GM18507 (cell line): ENCODE measurements around the gene GADD45G.

Experiments
- DNase-seq: peaks from one replicate; pipeline ENCODE4 v3.0.0; 2011; ENCODE audit warnings: low read depth; ENCODE audit not compliant: insufficient read length; ENCODE audit errors: extremely low spot score
- FAIRE-seq: peaks from 2 replicates; lab custom pipeline; 2011; peaks lifted over from hg19 to GRCh38; lab: Jason Lieb, UNC

Gene GADD45G

DNA sequence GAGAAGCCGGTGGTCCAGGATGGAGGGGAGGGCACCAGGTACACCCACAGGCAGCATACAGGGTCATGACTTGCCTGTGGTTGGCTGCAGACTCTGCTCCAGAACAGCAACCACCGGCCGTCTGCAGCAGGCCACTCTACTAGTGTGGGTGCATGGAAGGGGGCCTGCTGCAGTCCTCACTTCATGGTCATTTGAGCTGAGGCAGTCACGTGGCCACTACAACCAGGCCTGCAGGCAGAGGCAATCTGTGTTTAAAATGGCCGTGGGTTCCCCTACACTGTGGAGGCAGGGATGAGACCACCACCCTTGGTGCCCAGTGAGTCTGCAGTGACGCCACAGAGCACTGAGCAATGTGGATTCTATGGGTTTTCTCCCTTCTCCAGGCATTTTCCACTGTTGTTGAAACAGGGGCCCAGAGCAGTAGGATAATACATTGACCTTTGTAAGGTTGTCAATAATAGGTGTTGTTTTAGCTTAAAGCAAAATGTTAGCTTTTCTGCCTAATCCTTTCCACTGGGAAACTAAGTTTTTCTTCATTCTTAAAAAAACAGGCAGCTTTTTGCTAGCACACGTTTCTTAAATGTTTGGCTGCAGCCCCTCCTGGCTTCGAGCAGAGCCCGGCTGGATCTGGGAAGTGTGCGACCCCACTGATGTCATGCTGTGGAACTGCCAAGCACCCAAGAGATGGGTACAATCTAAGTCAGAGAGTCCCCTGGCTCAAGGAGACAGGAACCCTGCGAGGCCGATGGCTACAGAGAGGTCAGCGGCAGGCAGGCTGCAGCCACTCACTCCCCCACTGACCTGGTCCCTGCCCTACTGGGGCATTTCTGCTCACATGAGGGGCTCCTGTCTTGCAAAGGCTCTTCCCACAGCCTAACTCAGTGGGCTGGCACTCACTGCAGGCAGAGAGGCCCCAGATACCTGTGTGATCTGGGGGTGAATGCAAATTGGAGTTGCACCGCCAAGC lies 21.2 kb downstream of the GADD45G start:
- DNase-seq (no peak), FAIRE-seq (no peak)

DNA sequence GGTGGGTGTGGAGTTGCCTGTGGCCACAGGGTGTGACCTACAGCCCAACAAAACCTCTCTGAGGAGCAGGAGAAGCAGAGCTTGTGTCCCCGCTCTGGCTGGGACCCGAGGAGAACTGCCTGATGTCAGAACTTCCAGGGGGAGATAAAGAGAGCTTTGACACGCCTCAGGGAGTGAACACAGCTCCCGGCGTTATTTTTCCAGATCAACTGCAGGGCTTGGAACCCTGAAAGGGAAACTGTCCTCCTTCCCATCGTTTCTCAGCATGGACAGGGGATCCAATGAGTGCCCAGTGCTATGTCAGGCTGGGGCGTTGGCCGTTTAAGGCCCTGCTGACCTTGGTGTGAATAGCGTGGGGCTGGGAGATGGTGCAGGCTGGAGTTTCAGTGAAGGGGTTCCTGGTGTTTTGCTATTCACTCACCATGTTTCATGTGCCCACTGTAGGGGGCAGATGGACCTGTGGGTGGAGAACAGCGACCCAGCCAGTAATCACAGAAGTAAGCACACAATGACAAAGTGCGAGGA lies 22.0 kb downstream of the GADD45G start:
- no peak for DNase-seq
- FAIRE-seq: no peak

DNA sequence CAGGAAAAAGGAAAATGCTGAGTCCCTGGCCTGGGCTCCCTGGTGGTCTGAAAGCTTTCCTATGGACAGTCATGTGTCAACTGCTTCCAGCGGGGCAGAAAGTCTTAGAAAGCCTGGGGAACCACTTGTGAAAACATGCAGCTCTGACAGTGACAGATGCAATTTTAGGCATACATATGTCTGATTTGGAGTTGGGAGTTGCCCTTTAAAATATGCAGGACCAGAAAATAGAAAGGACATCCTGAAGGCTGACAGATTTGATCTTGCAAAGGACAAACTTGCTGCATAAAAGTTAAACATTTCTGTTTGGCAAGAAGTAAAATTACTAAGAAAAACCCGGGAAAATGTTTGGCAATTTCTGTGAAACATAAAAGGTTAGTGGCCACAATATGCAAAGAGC lies 23.8 kb downstream of the GADD45G start:
- DNase-seq (no peak), FAIRE-seq (no peak)

DNA sequence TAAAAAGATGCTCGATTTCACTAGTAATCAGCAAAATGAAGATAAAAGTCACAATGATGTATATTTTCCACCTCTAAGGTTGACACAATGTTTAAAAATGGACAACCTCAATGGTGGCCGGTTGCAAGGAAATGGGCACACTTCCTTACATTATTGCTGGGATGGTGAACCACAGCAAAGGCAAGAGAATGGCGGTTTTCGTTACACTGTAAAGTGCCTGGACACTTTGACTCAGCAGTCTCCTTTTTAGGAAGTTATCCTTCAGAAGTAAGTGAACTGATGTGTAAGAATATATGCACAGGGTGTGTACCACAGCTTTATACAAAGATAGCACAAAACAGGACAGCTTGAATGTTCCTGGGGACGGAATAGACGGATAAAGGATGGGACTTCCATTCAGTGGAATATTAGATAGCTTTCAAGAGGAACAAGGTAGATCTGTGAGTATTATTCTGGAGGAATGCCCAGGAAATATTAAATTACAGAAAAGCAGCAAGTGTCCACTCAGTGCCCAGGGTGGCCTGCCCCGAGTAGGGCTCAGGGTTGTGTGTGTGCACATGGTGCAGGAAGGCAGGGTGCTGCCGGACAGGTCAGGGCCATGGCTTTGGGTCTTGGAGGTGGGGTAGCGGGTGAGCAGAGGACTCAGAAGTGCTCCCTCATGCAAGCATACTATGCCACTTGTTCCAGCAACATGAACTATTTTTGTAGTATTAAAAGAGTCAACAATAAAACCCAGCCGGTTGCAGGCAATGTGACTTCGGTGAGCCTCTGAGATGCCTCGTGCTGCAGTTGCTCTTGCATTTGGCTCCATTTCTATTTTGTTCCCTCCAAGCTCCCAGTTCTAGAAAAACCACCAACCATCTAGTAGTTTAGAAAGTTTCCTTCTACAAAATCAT lies 24.5 kb downstream of the GADD45G start:
- DNase-seq: no peak
- no peak for FAIRE-seq

DNA sequence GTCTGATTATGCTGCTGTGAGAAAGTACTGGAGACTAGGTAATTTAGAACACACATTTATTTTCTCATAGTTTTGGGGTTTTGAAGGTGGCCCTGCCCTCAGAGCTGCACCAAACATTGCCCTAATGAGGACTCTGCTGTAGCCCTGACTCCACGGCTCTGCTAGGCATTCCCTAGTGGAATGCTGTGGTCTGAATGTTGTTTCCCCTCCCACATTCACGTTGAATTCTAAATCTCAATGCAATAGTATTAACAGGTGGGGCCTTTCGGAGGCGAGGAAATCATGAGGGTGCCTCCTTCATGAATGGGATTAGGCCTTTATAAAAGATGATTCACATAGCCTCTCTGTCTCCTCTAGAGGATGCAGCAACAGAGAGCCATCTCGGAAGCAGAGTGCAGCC lies 25.7 kb downstream of the GADD45G start:
- DNase-seq (no peak), FAIRE-seq (no peak)

DNA sequence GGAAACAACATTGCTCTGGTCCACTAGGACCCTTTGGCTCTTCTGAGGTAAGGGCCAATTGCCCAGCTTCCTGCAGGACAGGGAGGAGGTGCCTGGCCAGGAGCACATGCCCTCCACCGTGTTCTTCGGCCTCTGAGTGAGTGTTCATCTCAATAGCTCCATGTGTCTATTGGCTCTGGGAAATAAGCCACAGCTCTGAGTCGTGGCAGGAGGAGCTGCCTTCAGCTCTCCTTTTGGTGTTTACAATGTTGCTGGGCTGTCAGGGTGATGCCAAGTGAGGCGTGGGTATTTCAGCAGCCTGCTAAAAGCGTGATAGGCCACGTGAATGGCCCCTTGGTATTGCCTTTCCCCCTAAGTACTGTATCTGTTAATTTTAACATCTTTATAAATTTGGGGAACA lies 26.6 kb downstream of the GADD45G start:
- DNase-seq: no peak
- no peak for FAIRE-seq

DNA sequence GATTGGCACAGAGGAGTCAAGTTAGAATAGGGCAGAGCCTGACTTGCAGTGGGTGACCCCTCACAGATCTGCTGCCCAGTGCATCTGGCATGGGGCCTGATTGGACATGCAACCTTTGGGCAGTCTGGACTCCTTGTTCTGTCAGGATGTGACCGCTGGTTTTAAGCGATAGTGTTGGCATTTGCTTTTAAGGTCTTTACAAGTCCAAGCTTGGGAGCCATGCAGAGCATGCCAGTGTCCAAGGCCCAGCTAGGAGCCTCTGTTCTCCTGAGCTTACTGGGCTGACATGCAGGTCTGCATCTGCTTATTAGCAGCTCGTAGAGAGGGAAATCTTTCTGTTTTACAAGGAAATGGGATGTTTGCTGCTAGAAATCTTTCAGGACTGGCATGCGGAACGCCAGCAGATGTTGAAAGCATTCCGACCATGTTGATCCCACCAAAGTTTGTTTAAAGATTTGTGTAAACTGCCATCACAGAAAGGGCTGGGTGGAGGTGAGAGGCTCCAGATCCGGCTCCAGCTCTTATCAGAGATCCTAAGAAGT lies 27.5 kb downstream of the GADD45G start:
- DNase-seq: no peak
- no peak for FAIRE-seq

DNA sequence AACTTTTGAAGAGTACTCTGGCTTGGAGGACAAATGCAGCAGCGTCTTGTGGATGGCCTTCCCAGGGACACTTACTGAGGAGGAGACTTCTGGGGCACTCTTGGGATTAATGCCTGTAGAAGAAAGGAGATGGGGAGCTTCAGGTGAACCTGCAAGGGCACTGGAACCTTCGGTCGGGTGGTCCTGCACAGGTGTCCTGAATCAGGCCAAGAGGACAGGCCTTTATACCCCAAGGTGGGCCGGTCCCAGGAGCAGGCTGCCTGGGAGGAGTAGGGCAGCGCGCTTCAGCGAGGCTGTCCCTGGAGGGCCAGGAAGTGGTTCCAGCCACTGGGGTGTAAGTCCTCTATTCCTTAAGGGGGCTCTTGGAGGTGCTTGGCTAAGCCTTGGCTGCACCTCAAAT lies 27.9 kb downstream of the GADD45G start:
- DNase-seq (no peak), FAIRE-seq (no peak)

DNA sequence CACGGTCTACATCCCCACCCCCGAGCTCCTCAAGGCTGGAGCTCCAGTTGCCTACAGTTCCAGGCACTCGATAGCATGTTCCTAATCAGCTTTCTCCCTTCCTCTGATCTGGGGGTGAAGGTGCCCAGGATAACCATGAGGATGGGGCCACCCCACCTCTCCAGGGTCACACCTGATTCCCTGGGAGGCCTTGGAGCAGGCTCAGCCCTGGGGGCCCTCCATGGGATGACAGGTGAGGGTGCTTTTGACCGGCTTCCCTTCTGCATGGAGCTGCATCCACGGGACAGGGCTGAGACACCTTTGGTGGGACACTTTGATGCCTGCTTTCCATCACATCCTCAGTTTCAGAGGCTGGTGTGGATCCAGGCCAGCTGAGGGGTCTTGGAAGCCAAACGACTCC lies 28.6 kb downstream of the GADD45G start:
- no peak for DNase-seq
- FAIRE-seq: no peak

DNA sequence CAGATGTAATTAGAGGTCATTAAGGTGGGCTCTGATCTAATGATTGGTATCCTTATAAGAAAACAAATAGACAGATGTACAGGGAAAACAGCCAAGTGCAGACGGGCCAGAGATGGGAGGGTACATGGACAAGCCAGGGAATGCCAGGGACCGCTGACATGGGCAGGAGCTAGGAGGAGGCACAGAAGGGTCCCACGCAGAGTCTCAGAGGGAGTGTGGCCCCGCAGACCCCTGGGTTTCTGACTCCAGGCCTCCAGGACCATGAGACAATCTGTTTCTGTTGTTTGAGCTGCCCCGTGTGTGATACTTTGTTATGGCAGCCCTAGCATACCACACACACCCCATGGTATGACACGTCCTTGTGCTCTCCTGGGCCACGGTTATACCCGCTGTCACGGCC lies 29.1 kb downstream of the GADD45G start:
- DNase-seq: no peak

DNA sequence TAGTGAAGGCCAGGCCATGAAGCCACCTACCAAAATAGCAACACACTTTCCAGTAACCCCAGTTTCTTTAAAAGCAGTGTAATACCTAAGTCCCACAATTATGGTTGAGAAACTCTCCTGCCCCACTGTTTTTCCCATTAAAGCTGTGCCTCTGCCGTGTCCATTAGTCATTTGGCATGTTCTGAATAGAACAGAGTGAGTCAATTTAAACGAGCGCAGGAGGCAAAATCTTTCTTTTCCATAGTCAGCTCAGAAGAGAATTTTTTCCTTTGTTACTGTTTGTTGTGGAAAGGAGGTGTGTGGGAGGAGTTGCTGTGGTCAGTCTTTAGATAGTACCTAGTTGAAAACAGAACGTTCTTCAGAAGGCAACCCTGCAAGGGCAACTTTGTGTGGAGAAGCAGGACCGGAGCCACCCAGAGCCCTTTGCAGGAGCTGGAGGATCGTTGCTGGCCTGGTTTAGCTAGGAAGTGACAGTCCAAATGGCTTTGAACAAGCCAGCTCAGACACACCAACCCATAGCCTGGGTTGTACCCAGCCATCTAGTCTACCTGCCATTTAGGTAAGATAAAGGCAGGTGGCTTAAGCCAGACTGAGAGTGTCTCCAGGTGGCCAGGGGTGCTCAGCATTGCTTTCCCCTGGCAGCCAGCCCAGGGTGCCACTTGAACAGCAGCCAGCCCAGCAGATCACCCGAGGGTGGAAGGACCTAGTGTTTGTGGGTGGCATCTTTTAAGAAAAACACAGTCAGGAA lies 30.4 kb downstream of the GADD45G start:
- no peak for FAIRE-seq
- no peak for DNase-seq

More for the DNA sequence above, 29.1 kb downstream of the GADD45G start:
- no peak for FAIRE-seq

DNA sequence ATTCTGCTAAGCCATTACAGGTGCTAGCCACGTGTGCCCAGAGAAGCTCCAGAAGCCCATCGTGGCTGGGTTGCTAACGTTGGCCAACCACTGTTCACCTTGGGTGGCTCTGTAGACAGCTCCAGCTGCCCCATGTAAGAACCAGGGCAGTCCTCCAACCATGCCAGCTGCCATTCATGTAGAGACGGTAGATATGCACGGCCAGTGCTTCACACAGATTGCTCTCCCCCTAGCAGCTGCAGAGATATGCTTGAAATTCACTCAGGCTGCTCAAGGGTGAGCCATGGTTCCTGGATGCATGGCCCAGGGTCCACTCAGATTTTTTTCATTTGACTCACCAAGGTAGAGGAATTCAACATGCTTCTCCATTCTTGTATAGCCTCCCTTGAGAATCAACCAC lies 31.0 kb downstream of the GADD45G start:
- no peak for FAIRE-seq
- DNase-seq: no peak

DNA sequence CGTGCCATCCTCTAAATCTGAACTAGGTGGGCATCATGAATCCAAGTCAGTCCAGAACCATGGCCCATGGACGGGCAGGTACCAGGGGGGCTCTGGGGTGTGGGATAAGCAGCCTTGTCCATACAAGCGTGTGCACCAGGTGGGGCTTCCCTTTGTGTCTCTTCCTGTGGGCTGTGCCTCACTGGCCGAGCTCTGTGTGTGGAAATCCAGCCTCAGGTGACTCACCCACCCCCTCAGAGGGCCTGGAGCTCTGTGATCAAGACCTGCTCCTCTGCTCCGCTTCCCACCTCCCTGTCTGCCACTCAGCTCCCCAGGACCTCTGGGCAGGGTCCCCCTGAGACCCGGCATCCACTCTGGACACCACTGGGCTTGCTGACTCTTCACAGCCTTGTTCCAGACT lies 33.0 kb downstream of the GADD45G start:
- FAIRE-seq (no peak), DNase-seq (no peak)

DNA sequence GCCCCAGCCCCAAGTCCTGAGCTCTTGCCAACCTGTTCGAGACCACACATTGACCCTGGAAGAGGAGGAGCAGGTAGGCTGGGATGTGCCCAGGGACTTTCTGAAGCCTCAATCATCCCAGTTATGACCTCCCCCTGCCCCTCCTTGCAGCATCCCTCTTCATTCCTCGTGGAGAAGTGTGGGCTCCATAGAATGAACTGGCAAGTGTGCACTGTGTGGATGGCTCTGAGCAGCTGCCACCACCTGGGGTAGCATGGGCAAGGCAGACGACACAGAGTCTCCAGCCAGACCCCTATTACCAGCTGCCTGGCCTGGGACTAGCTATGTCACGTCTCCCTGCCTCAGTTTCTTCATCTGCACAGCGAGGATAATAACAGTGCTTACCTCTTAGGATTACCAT lies 33.5 kb downstream of the GADD45G start:
- no peak for FAIRE-seq
- no peak for DNase-seq

DNA sequence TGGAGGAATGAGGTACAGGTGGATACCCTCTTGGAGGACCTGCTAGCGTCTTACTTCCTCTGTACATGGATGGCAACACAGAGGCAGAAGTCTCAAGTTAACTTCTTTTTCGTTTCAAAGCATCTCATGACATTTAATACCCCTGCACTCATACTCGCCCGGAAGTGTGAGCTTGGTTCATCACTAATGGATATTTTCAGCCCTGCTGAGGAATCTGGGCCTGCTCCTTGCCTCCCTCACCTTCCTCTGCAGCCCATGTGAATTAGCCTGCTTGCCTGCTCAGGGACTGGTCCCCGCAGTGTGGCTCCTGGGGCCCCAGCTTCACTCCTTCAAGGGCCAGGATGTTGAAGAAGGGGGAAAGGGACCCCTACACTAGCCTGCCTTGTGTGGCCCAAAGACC lies 34.1 kb downstream of the GADD45G start:
- no peak for FAIRE-seq
- no peak for DNase-seq

DNA sequence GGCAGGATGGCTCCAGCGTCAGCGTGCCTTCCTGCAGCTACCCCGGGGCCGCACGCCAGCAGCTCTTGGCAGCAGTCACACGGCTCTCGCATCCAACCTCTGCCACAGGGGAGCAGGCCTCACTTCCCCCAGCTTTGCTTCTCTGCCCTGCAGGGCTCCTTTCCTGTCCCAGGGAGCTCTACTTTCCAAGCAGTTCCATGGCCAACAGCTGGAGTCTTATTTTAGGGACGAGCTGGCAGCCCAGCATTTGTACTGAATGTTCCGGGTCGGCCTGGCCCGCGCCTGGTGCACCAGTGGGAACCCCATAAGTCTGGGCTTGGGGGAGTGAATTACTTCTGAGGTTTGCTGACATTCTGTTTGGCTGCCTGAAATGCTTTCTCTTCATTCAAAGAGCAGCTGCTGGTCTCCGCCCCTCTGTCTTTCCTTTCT lies 34.6 kb downstream of the GADD45G start:
- FAIRE-seq (no peak), DNase-seq (no peak)

DNA sequence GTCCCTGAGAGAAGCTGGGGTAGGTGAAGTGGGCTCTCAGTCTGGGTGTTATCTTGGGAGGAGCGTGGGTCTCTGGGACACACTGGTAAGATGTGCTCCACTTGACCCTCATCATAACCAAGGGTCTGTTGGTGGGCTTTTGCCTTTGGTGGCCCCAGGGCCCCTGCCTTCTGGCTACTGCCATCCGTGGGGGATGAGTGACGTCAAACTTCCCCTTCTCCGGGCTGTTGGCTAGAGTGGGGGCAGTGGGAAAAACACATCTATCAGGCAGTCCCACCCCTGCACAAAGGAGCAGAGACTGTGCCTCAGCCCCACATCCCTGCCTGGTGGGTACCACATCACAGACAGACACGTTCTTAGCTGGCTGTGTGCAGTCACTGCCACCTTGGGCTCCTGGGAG lies 35.1 kb downstream of the GADD45G start:
- FAIRE-seq (no peak), DNase-seq (no peak)

DNA sequence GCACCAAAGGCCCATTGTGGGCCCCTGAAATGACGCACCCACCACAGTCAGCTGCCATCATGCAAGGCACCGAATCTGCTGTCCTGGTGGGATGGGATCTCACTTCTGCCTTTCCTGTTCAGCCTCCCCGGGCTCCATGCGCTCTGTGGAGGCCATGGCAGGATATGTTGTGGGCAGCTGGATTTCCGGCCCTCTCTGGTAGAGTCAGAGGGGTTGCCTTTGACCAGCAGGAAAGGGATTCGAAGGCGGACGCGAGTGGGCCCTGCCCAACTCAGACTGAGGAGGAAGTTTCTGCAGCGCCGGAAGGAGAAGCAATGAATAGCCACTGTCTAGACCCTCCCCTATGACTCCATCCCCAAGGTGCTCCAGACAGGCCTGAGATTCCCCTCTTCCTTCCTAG lies 35.5 kb downstream of the GADD45G start:
- FAIRE-seq: no peak
- no peak for DNase-seq

DNA sequence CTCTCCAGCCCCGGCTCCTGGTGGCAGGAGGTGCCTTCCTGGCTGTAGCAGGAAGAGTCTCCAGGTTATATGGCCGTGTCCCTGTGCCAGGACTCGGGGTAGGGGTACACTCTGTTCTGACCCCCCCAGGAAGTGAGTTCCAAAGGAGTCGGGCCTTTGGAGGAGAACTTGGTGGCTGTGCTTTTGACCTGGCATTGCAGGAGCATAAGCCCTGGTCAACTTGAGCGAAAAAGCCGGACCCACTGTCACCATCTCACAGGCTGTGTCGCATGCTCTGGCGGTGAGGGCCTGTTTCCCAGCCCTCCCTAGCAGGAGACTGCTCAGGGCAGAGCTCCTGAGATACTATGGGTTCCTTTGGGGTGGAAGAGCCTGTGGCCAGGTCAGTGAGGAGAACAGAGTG lies 36.0 kb downstream of the GADD45G start:
- FAIRE-seq (no peak), DNase-seq (no peak)
